SK-N-SH (cell line): Measurements from ENCODE around the gene GDPD4. TPM values are rescaled to one million over a fixed set of nuclear protein-coding genes. Genes with fewer than 3 reads are reported as not detected.

Source experiments
- CTCF ChIA-PET: fragments of 300-600, 350-600 bp; formaldehyde crosslinking; extraction: SDS; loops from one replicate; lab custom pipeline; 2021; lab: Yijun Ruan, JAX
- POLR2A ChIA-PET: fragments of 350-600 bp; sonication (Branson Sonifier 250); formaldehyde crosslinking; extraction: SDS; loops from one replicate; lab custom pipeline; 2020; ENCODE audit warnings: antibody characterized with exemption, inconsistent platforms; lab: Yijun Ruan, JAX
- DNase-seq: peaks from one replicate; pipeline ENCODE4 v3.0.0; 2012
- H2AFZ ChIP-seq: fragments of 200-600 bp; sonication (generic); 2 replicates; pipeline ENCODE4 v1.8.1; 2016; ENCODE audit warnings: antibody characterized with exemption, mild to moderate bottlenecking, low read depth
- H3F3A ChIP-seq: fragments of 200-600 bp; sonication (generic); replicated peaks from 2 replicates; pipeline ENCODE3; 2016; ENCODE audit warnings: antibody characterized with exemption, mild to moderate bottlenecking; ENCODE audit not compliant: insufficient read depth
- H3K27ac ChIP-seq, 2 experiments: fragments of 200-500 bp in 1 of 2; fragments of 200-600 bp in 1 of 2; sonication (Bioruptor generic) in 1 of 2; sonication (generic), shearing (Covaris generic) in 1 of 2; 2 replicates each; pipeline versions ENCODE4 v1.5.1 to v1.6.1; 2014 to 2016; ENCODE audit warnings: low read depth in 2 of 2, inconsistent platforms in 1 of 2, low read length in 1 of 2, mild to moderate bottlenecking in 1 of 2, mixed read lengths in 1 of 2
- H3K27me3 ChIP-seq: fragments of 200-600 bp; sonication (generic), shearing (Covaris generic); 2 replicates; pipeline ENCODE4 v1.6.1; 2016; ENCODE audit warnings: mixed run types; ENCODE audit not compliant: insufficient read depth
- H3K36me3 ChIP-seq, 2 experiments: fragments of 200-500 bp in 1 of 2; fragments of 200-600 bp in 1 of 2; sonication (Bioruptor generic) in 1 of 2; sonication (generic) in 1 of 2; replicated peaks in 1 of 2; 2 replicates each; pipeline versions ENCODE3 to v1.5.1; 2014 to 2016; ENCODE audit warnings: low read length in 1 of 2, mild to moderate bottlenecking in 1 of 2; ENCODE audit not compliant: insufficient read depth in 2 of 2, control insufficient read depth in 1 of 2
- H3K4me1 ChIP-seq, 2 experiments: fragments of 200-500 bp in 1 of 2; fragments of 200-600 bp in 1 of 2; sonication (Bioruptor generic) in 1 of 2; sonication (generic), shearing (Covaris generic) in 1 of 2; 2 replicates each; pipeline versions ENCODE4 v1.5.1 to v1.6.1; 2014 to 2016; ENCODE audit warnings: low read depth in 1 of 2, low read length in 1 of 2, mixed run types in 1 of 2; ENCODE audit not compliant: insufficient read depth in 2 of 2, control insufficient read depth in 1 of 2
- H3K4me2 ChIP-seq: fragments of 200-600 bp; sonication (generic), shearing (Covaris generic); 2 replicates; pipeline ENCODE4 v1.6.1; 2017; ENCODE audit warnings: mixed run types
- H3K4me3 ChIP-seq, 2 experiments: fragments of 200-500 bp in 1 of 2; fragments of 200-600 bp in 1 of 2; sonication (Bioruptor generic) in 1 of 2; sonication (generic), shearing (Covaris generic) in 1 of 2; 2 replicates each; pipeline versions ENCODE4 v1.5.1 to v1.8.1; 2014 to 2016; ENCODE audit warnings: low read depth in 2 of 2, inconsistent platforms in 1 of 2, low read length in 1 of 2, mild to moderate bottlenecking in 1 of 2, mixed read lengths in 1 of 2, moderate library complexity in 1 of 2
- H3K79me2 ChIP-seq: fragments of 200-600 bp; sonication (generic); 2 replicates; pipeline ENCODE4 v1.8.1; 2017; ENCODE audit warnings: mild to moderate bottlenecking; ENCODE audit not compliant: insufficient read depth
- H3K9ac ChIP-seq: fragments of 200-600 bp; sonication (generic); 2 replicates; pipeline ENCODE4 v1.6.1; 2017; ENCODE audit warnings: mixed run types
- H3K9me2 ChIP-seq: fragments of 200-600 bp; sonication (generic); 2 replicates; pipeline ENCODE4 v1.6.1; 2017; ENCODE audit warnings: mixed run types
- H3K9me3 ChIP-seq: fragments of 200-600 bp; sonication (generic); 2 replicates; pipeline ENCODE4 v1.6.1; 2017; ENCODE audit warnings: mixed run types, mild to moderate bottlenecking, moderate library complexity
- H4K20me1 ChIP-seq: fragments of 200-600 bp; sonication (generic); 2 replicates; pipeline ENCODE4 v1.6.1; 2017; ENCODE audit warnings: mild to moderate bottlenecking, mixed run types; ENCODE audit not compliant: insufficient read depth
- GABPA ChIP-seq: IDR thresholded peaks from 2 replicates; pipeline ENCODE4 v1.4.0; 2012; ENCODE audit warnings: low read depth, mild to moderate bottlenecking
- MEF2A ChIP-seq: IDR thresholded peaks from 2 replicates; pipeline ENCODE4 v1.4.0; 2012; ENCODE audit warnings: low read depth, borderline replicate concordance
- NFIC ChIP-seq: IDR thresholded peaks from 2 replicates; pipeline ENCODE4 v1.4.0; 2012; ENCODE audit warnings: borderline replicate concordance
- NRF1 ChIP-seq: IDR thresholded peaks from 2 replicates; pipeline ENCODE4 v1.6.1; 2012; ENCODE audit warnings: low read depth, mild to moderate bottlenecking, low read length
- RCOR1 ChIP-seq: fragments of 150-350 bp; IDR thresholded peaks from 2 replicates; pipeline ENCODE4 v1.6.1; 2017; ENCODE audit warnings: antibody characterized with exemption, low read length
- RFX5 ChIP-seq: IDR thresholded peaks from 2 replicates; pipeline ENCODE4 v1.6.1; 2012; ENCODE audit warnings: mild to moderate bottlenecking, improper control_type of control experiment, low read length
- RXRA ChIP-seq: IDR thresholded peaks from 2 replicates; pipeline ENCODE4 v1.4.0; 2012; ENCODE audit warnings: low read depth, mild to moderate bottlenecking, borderline replicate concordance
- TEAD4 ChIP-seq: IDR thresholded peaks from 2 replicates; pipeline ENCODE4 v1.4.0; 2012; ENCODE audit warnings: mild to moderate bottlenecking, borderline replicate concordance; ENCODE audit not compliant: insufficient read depth
- WGBS: methylation state at CpG from one replicate; pipeline ENCODE4 v1.1.6; 2017; ENCODE audit warnings: low lambda C conversion rate; 5-methylcytosine and 5-hydroxymethylcytosine counted together
- polyA plus RNA-seq, 3 experiments: library from polyadenylated mRNA; depleted of rRNA; stranded (reverse); fragments of >200 nt; gene quantifications; 2 replicates each; pipeline ENCODE4 v1.2.3, GENCODE V29; 2012
- TF ChIP-seq, protein P1 (sequence below): fragments of 200-600 bp; sonication (generic); IDR thresholded peaks from 2 replicates; pipeline ENCODE4 v1.6.1; 2017; ENCODE audit warnings: antibody characterized with exemption, mild to moderate bottlenecking, moderate library complexity
- TF ChIP-seq, protein P2 (sequence below): IDR thresholded peaks from 2 replicates; pipeline ENCODE4 v1.4.0; 2012; ENCODE audit warnings: low read depth
- TF ChIP-seq, protein P3 (sequence below): IDR thresholded peaks from 2 replicates; pipeline ENCODE4 v1.4.0; 2012; ENCODE audit warnings: low read depth, borderline replicate concordance
- TF ChIP-seq, protein P4 (sequence below): IDR thresholded peaks from 2 replicates; pipeline ENCODE4; 2012

The GDPD4 gene
- polyA plus RNA-seq, 1 of the 3 experiments (the other 2 are of a cell fraction), result not detected

DNA sequence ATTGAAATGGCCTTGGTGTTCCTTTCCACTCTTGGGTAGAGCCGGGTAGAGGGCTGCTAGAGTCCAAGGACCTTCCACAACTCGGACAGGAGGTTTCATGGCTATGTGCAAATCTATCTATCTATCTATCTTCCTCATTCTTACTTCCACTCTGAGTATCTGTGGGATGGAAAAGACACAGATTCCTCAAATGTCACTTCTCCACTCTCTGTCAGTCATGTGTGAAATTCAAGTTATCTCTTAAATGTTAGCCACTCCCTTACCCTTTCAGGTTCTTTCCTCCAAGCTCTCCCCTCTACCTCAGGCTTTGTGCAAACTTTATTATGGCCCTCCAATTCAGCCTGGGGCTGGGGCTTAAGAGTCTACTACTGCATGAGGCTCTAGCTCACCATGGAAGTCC, 84.3 kb downstream of the GDPD4 start:
- H3K4me1 ChIP-seq, result no peaks in the 10 kb centered on the region
- POLR2A ChIA-PET, result no interaction called here
- TF ChIP-seq NRF1 (no peak), TEAD4 (no peak), RCOR1 (no peak), GABPA (no peak)
- TF ChIP-seq, all 33 proteins: peak for 0
- H3K79me2 ChIP-seq, result no peaks in the 10 kb centered on the region
- 14% methylated on average over 2 of the region's 2 CpGs for WGBS
- no peaks in the 10 kb centered on the region for H3K9me3 ChIP-seq
- H3K4me3 ChIP-seq, result no peak overlapping the region
- no peaks in the 10 kb centered on the region for H3K27me3 ChIP-seq
- H2AFZ ChIP-seq, result no peak overlapping the region
- no peak overlapping the region for H3K27ac ChIP-seq
- H3K9me2 ChIP-seq, result no peaks in the 10 kb centered on the region
- no peak overlapping the region for H3K4me2 ChIP-seq
- H4K20me1 ChIP-seq, result no peaks in the 10 kb centered on the region
- H3K36me3 ChIP-seq, result no peaks in the 10 kb centered on the region
- H3K9ac ChIP-seq, result no peak overlapping the region
- DNase-seq, result no peak
- CTCF ChIA-PET, result no interaction called here
- no peaks in the 10 kb centered on the region for H3F3A ChIP-seq

DNA sequence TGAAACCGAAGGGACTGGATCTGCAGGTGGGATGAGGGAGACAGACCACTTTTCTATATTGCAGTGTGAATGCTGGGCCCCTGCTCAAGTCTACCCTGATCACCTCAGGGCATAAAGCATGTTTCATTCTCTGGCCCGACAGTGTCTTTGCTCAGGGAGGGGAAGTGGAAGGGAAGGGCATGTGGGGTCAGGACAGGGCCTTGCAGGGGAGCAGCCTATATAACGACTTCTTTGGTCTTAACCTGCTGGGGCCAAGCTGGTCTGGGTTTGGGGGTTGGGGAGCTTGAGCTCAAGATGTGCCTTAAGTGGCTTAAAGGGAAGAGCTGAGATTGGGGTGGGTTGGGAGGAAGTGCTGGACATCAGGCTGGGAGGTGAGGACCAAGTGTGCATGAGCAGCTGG, 86.4 kb downstream of the GDPD4 start:
- POLR2A ChIA-PET, result no interaction called here
- Histone ChIP-seq H3K9me3 (no peaks in the 10 kb centered on the region), H3K4me3 (no peak overlapping the region), H4K20me1 (no peaks in the 10 kb centered on the region), H3K79me2 (no peaks in the 10 kb centered on the region), H3K9me2 (no peaks in the 10 kb centered on the region), H3K4me2 (no peak overlapping the region), H3K27me3 (no peaks in the 10 kb centered on the region), H3K4me1 (no peaks in the 10 kb centered on the region), H2AFZ (no peak overlapping the region), H3K9ac (no peak overlapping the region), H3K27ac (no peak overlapping the region), H3K36me3 (no peaks in the 10 kb centered on the region), H3F3A (no peaks in the 10 kb centered on the region)
- CTCF ChIA-PET, result interaction anchor here (1.3 kb wide), 2 partner anchors 15 to 333 kb away, joined by 3 to 5 read pairs; no protein-coding TSS in a partner anchor
- TF ChIP-seq, protein P1, sequence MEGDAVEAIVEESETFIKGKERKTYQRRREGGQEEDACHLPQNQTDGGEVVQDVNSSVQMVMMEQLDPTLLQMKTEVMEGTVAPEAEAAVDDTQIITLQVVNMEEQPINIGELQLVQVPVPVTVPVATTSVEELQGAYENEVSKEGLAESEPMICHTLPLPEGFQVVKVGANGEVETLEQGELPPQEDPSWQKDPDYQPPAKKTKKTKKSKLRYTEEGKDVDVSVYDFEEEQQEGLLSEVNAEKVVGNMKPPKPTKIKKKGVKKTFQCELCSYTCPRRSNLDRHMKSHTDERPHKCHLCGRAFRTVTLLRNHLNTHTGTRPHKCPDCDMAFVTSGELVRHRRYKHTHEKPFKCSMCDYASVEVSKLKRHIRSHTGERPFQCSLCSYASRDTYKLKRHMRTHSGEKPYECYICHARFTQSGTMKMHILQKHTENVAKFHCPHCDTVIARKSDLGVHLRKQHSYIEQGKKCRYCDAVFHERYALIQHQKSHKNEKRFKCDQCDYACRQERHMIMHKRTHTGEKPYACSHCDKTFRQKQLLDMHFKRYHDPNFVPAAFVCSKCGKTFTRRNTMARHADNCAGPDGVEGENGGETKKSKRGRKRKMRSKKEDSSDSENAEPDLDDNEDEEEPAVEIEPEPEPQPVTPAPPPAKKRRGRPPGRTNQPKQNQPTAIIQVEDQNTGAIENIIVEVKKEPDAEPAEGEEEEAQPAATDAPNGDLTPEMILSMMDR, result no peak
- TF ChIP-seq, protein P2, sequence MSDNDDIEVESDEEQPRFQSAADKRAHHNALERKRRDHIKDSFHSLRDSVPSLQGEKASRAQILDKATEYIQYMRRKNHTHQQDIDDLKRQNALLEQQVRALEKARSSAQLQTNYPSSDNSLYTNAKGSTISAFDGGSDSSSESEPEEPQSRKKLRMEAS, result no peak
- TF ChIP-seq TEAD4 (no peak), NFIC (no peak), RXRA (no peak), MEF2A (no peak), RFX5 (no peak)
- TF ChIP-seq, protein P3, sequence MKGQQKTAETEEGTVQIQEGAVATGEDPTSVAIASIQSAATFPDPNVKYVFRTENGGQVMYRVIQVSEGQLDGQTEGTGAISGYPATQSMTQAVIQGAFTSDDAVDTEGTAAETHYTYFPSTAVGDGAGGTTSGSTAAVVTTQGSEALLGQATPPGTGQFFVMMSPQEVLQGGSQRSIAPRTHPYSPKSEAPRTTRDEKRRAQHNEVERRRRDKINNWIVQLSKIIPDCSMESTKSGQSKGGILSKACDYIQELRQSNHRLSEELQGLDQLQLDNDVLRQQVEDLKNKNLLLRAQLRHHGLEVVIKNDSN, result no peak
- TF ChIP-seq, protein P4, sequence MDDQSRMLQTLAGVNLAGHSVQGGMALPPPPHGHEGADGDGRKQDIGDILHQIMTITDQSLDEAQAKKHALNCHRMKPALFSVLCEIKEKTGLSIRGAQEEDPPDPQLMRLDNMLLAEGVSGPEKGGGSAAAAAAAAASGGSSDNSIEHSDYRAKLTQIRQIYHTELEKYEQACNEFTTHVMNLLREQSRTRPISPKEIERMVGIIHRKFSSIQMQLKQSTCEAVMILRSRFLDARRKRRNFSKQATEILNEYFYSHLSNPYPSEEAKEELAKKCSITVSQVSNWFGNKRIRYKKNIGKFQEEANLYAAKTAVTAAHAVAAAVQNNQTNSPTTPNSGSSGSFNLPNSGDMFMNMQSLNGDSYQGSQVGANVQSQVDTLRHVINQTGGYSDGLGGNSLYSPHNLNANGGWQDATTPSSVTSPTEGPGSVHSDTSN, result no peak
- WGBS, result 41% methylated on average over 3 of the region's 3 CpGs
- DNase-seq, result no peak
